Ovary (tissue), 3 donors: ENCODE results near the gene INO80.

Source experiments
- EP300 ChIP-seq: sonication (generic); formaldehyde crosslinking; IDR thresholded peaks from one replicate; pipeline ENCODE4 v1.6.1; 2017; ENCODE audit warnings: antibody characterized with exemption
- POLR2A ChIP-seq: fragments of 450-650 bp; IDR thresholded peaks from one replicate; pipeline ENCODE4 v1.6.1; 2017; ENCODE audit warnings: antibody characterized with exemption, mild to moderate bottlenecking, moderate library complexity
- TF ChIP-seq, protein P1 (sequence below), 3 donors: fragments of 450-650 bp in 2 of 3; fragments of 200-600 bp in 1 of 3; IDR thresholded peaks; one replicate each; pipeline versions ENCODE4 v1.5.1 to v1.8.0; 2016 to 2022; ENCODE audit warnings: antibody characterized with exemption in 3 of 3, mild to moderate bottlenecking in 1 of 3
- donor health status: DM: no; HTN: no; CAD: no.

DNA sequence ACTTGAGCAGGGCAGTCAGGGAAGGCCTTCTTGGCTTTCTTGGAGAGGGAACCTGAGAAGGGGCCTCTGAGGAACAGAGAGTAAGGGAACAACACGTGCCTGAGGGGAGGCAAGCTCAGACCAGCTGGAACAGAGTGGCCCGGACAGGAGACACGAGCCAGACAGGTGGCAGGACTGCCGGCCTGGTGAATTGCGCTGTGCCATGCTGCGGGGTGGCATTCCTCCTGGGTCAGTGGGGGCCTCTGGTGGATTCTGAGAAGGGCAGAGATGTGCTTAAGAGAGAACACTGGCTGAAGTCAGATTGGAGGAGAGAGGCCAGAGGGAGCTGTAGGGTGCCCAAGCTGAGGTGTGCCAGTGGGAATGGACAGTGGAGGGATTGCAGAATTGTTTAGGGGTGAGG, 157.9 kb downstream of the INO80 start:
- TF ChIP-seq, protein P1, sequence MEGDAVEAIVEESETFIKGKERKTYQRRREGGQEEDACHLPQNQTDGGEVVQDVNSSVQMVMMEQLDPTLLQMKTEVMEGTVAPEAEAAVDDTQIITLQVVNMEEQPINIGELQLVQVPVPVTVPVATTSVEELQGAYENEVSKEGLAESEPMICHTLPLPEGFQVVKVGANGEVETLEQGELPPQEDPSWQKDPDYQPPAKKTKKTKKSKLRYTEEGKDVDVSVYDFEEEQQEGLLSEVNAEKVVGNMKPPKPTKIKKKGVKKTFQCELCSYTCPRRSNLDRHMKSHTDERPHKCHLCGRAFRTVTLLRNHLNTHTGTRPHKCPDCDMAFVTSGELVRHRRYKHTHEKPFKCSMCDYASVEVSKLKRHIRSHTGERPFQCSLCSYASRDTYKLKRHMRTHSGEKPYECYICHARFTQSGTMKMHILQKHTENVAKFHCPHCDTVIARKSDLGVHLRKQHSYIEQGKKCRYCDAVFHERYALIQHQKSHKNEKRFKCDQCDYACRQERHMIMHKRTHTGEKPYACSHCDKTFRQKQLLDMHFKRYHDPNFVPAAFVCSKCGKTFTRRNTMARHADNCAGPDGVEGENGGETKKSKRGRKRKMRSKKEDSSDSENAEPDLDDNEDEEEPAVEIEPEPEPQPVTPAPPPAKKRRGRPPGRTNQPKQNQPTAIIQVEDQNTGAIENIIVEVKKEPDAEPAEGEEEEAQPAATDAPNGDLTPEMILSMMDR (IDR thresholded peaks at IDR 0.05) = no peak
- TF ChIP-seq POLR2A = no peak
- TF ChIP-seq EP300 = no peak
